GM18870 (cell line): ENCODE results near the gene TARS3.
"Not testable (repeated sequence)": the region's sequence is repeated elsewhere in the genome, so short reads cannot be mapped to it uniquely, and the experiment has no call there.

Experiments
- ATAC-seq: cut with Tn5 transposase; IDR thresholded peaks from one replicate; pipeline ENCODE4 v1.9.1; 2021; ENCODE audit warnings: moderate library complexity; ENCODE audit not compliant: unreplicated experiment

Gene TARS3

GRCh38 chr15:101723874-101724674, at the start of gene TARS3:
TARS3 (minus strand) TSS chr15:101724473; CDS start chr15:101724387, 86 bp downstream.
- ATAC-seq: peak; percentile 51

GRCh38 chr15:101773496-101774100, 49.3 kb upstream of the TARS3 start:
- ATAC-seq: no peak

- ATAC-seq: no peak
Observed at GRCh38 chr15:101772921-101773320, 48.6 kb upstream of the TARS3 start.

GRCh38 chr15:101767083-101767640, 42.9 kb upstream of the TARS3 start:
- not testable (repeated sequence) for ATAC-seq

GRCh38 chr15:101765772-101766456, 41.6 kb upstream of the TARS3 start:
- ATAC-seq: no peak

- not testable (repeated sequence) for ATAC-seq
Observed at GRCh38 chr15:101765340-101765671, 41.0 kb upstream of the TARS3 start.

GRCh38 chr15:101764669-101765339, 40.5 kb upstream of the TARS3 start:
- not testable (repeated sequence) for ATAC-seq

- ATAC-seq: peak; percentile 51
Observed at GRCh38 chr15:101746716-101747082, 22.4 kb upstream of the TARS3 start.

- not testable (repeated sequence) for ATAC-seq
Observed at GRCh38 chr15:101734837-101735236, 10.6 kb upstream of the TARS3 start.

GRCh38 chr15:101733545-101733944, 9.3 kb upstream of the TARS3 start:
- ATAC-seq: no peak

- ATAC-seq: no peak
Observed at GRCh38 chr15:101732772-101733171, 8.5 kb upstream of the TARS3 start.

- ATAC-seq: no peak
Observed at GRCh38 chr15:101731746-101732145, 7.5 kb upstream of the TARS3 start.

GRCh38 chr15:101727186-101727585, 2.9 kb upstream of the TARS3 start:
- ATAC-seq: no peak

- ATAC-seq: no peak
Observed at GRCh38 chr15:101725073-101725472, 800 bp upstream of the TARS3 start.

GRCh38 chr15:101724675-101725005, 367 bp upstream of the TARS3 start:
- peak; percentile 12 for ATAC-seq

- ATAC-seq: peak; percentile 62
Observed at GRCh38 chr15:101723171-101723873, 951 bp downstream of the TARS3 start.

- no peak for ATAC-seq
Observed at GRCh38 chr15:101718896-101719295, 5.4 kb downstream of the TARS3 start.

GRCh38 chr15:101712078-101712477, 12.2 kb downstream of the TARS3 start:
- ATAC-seq: no peak

- no peak for ATAC-seq
Observed at GRCh38 chr15:101710806-101711205, 13.5 kb downstream of the TARS3 start.

- ATAC-seq: no peak
Observed at GRCh38 chr15:101709466-101709865, 14.8 kb downstream of the TARS3 start.

- no peak for ATAC-seq
Observed at GRCh38 chr15:101707983-101708382, 16.3 kb downstream of the TARS3 start.
